Endothelial cell of umbilical vein (primary cell): ENCODE measurements around the gene SPAG16. TPM values are rescaled to one million over a fixed set of nuclear protein-coding genes. Genes with fewer than 3 reads are reported as not detected.

Experiments used
- BruUV-seq: library from RNA; stranded (reverse); fragments of 400-500 nt; replicated peaks from 2 replicates; lab custom pipeline; 2021; lab: Mats Ljungman, UMichigan
- CTCF ChIA-PET: fragments of 300-600, 350-600 bp; sonication (Branson Sonifier 250); formaldehyde crosslinking; loops from one replicate; lab custom pipeline; 2021; ENCODE audit warnings: antibody characterized with exemption, inconsistent platforms; lab: Charles Lee
- POLR2A ChIA-PET: fragments of 300-600, 350-600 bp; sonication (Branson Sonifier 250); formaldehyde crosslinking; loops from one replicate; lab custom pipeline; 2021; ENCODE audit warnings: antibody characterized with exemption, inconsistent platforms; lab: Charles Lee
- DNase-seq: peaks from one replicate; pipeline ENCODE4 v3.0.0-alpha.2; 2011; ENCODE audit warnings: low read depth, low spot score
- FAIRE-seq: peaks from 2 replicates; lab custom pipeline; 2011; peaks lifted over from hg19 to GRCh38; lab: Jason Lieb, UNC
- H2AFZ ChIP-seq: 2 replicates; pipeline ENCODE4 v1.6.0; 2012; ENCODE audit warnings: low read depth, low read length, control low read depth, inconsistent platforms
- H3K27ac ChIP-seq: 2 replicates; pipeline ENCODE4 v1.5.1; 2011; ENCODE audit warnings: low read depth, mild to moderate bottlenecking, control low read depth, low read length, moderate library complexity; ENCODE audit not compliant: insufficient read depth
- H3K27me3 ChIP-seq, 2 experiments: 2 replicates each; pipeline versions ENCODE4 v1.6.0 to v1.6.1; 2011; ENCODE audit warnings: low read length in 2 of 2, mixed read lengths in 1 of 2; ENCODE audit not compliant: control insufficient read depth in 2 of 2, insufficient read depth in 2 of 2
- H3K36me3 ChIP-seq, 2 experiments: 2 replicates in 1 of 2; 3 replicates in 1 of 2; pipeline ENCODE4 v1.5.1; 2011; ENCODE audit warnings: low read length in 2 of 2, mild to moderate bottlenecking in 1 of 2, moderate library complexity in 1 of 2; ENCODE audit not compliant: control insufficient read depth in 2 of 2, insufficient read depth in 2 of 2; ENCODE audit errors: extremely low read depth in 1 of 2
- H3K4me1 ChIP-seq: 3 replicates; pipeline ENCODE4 v1.5.1; 2011; ENCODE audit warnings: mild to moderate bottlenecking, low read length; ENCODE audit not compliant: control insufficient read depth, insufficient read depth; ENCODE audit errors: extremely low read depth
- H3K4me2 ChIP-seq: 2 replicates; pipeline ENCODE4 v1.6.1; 2011; ENCODE audit warnings: low read length, control low read depth, mixed read lengths; ENCODE audit not compliant: insufficient read depth
- H3K4me3 ChIP-seq, 3 experiments: fragments of 200-600 bp in 1 of 3; sonication (generic), shearing (Covaris generic) in 1 of 3; replicated peaks in 1 of 3; 2 replicates each; pipeline ENCODE4 v1.5.1; 2011 to 2016; ENCODE audit warnings: control low read depth in 3 of 3, low read length in 3 of 3, mild to moderate bottlenecking in 2 of 3, inconsistent platforms in 1 of 3, low read depth in 1 of 3, moderate library complexity in 1 of 3; ENCODE audit not compliant: insufficient read depth in 1 of 3
- H3K79me2 ChIP-seq: 2 replicates; pipeline ENCODE4 v1.6.0; 2012; ENCODE audit warnings: low read length, inconsistent platforms; ENCODE audit not compliant: control insufficient read depth, insufficient read depth
- H3K9ac ChIP-seq: replicated peaks from 2 replicates; pipeline ENCODE3; 2011; ENCODE audit warnings: low read length, control low read depth; ENCODE audit not compliant: insufficient read depth; ENCODE audit errors: extremely low read depth
- H3K9me1 ChIP-seq: replicated peaks from 3 replicates; pipeline ENCODE4 v1.6.0; 2011; ENCODE audit warnings: mild to moderate bottlenecking, low read length; ENCODE audit not compliant: control insufficient read depth, insufficient read depth; ENCODE audit errors: extremely low read depth
- H3K9me3 ChIP-seq: replicated peaks from 2 replicates; pipeline ENCODE4 v1.5.1; 2012; ENCODE audit warnings: low read length, inconsistent platforms; ENCODE audit not compliant: control insufficient read depth, insufficient read depth
- H4K20me1 ChIP-seq: replicated peaks from 2 replicates; pipeline ENCODE3; 2011; ENCODE audit warnings: mild to moderate bottlenecking, low read length; ENCODE audit not compliant: control insufficient read depth, insufficient read depth; ENCODE audit errors: extremely low read depth
- EZH2 ChIP-seq: IDR thresholded peaks from 2 replicates; pipeline ENCODE4 v1.6.1; 2012; ENCODE audit warnings: borderline replicate concordance, low read depth, mild to moderate bottlenecking, moderate library complexity, low read length, inconsistent platforms; ENCODE audit not compliant: severe bottlenecking
- FOS ChIP-seq: IDR thresholded peaks from 2 replicates; pipeline ENCODE4 v1.6.1; 2011; ENCODE audit warnings: mild to moderate bottlenecking, low read length, moderate library complexity, borderline replicate concordance; ENCODE audit not compliant: insufficient read depth
- GATA2 ChIP-seq: IDR thresholded peaks from 2 replicates; pipeline ENCODE4 v1.7.0; 2011; ENCODE audit warnings: low read depth, mild to moderate bottlenecking, moderate library complexity, mixed read lengths, low read length; ENCODE audit not compliant: insufficient read length, insufficient read depth
- JUN ChIP-seq: IDR thresholded peaks from 2 replicates; pipeline ENCODE4 v1.6.1; 2011; ENCODE audit warnings: borderline replicate concordance, low read depth; ENCODE audit not compliant: insufficient read length, insufficient read depth
- MAX ChIP-seq: IDR thresholded peaks from 2 replicates; pipeline ENCODE4 v1.6.1; 2011; ENCODE audit not compliant: insufficient read depth, insufficient read length
- MYC ChIP-seq: IDR thresholded peaks from one replicate; pipeline ENCODE4 v1.6.1; 2011; ENCODE audit warnings: mild to moderate bottlenecking, low read depth, low read length
- POLR2A ChIP-seq: IDR thresholded peaks from 2 replicates; pipeline ENCODE4 v1.6.1; 2012; ENCODE audit warnings: low read depth, mild to moderate bottlenecking, control low read depth, low read length
- POLR2AphosphoS5 ChIP-seq: IDR thresholded peaks from 2 replicates; pipeline ENCODE4 v1.6.1; 2012; ENCODE audit warnings: low read depth, mild to moderate bottlenecking, control low read depth, low read length, moderate library complexity; ENCODE audit not compliant: insufficient read depth
- dilution Hi-C: fragments of 300-500 bp; cut with MboI; formaldehyde crosslinking; loops from one replicate; pipeline ENCODE4 v1.15.0; 2019; ENCODE audit warnings: low sequenced_read_pairs; ENCODE audit not compliant: extremely low pct_ligation_motif_present
- intact Hi-C: fragments of 100-400 bp; cut with micrococcal nuclease; formaldehyde crosslinking; loops from one replicate; pipeline ENCODE4 v1.10.0; 2022
- polyA plus RNA-seq, 4 experiments: library from polyadenylated mRNA; depleted of rRNA in 3 of 4; stranded (reverse) in 3 of 4; unstranded in 1 of 4; fragments of >200 nt; gene quantifications; 2 replicates each; pipeline versions ENCODE4 v1.2.1 to v1.2.3, GENCODE V29; 2011 to 2012; ENCODE audit warnings: missing spikeins in 1 of 4
- total RNA-seq: library from RNA; stranded (reverse); gene quantifications from 2 replicates; pipeline ENCODE4 v1.2.3, GENCODE V29; 2021
- TF ChIP-seq, protein P1 (sequence below), 2 donors: IDR thresholded peaks; 1 replicate in 1 of 2; 2 replicates in 1 of 2; pipeline ENCODE4 v1.5.1; 2011; ENCODE audit warnings: low read length in 2 of 2, mild to moderate bottlenecking in 2 of 2, moderate library complexity in 2 of 2, control low read depth in 1 of 2, inconsistent platforms in 1 of 2, low read depth in 1 of 2; ENCODE audit not compliant: insufficient read depth in 1 of 2; ENCODE audit errors: extremely low read depth in 1 of 2

Gene SPAG16
- total and polyA plus RNA-seq, 2 donors (not counting 3 experiments of a cell fraction or from before 2014, with no cell fraction given): 4.0 to 7.7 TPM

GRCh38 chr2:214075456-214075855 lies 791.2 kb downstream of the SPAG16 start:
- dilution Hi-C loops: no loop called here
- Histone ChIP-seq H4K20me1 (no peaks in the 10 kb centered on the region), H3K4me3 (no peak overlapping the region), H3K27ac (no peak overlapping the region), H3K9me1 (no peaks in the 10 kb centered on the region), H3K4me1 (no peaks in the 10 kb centered on the region), H3K4me2 (no peak overlapping the region), H3K79me2 (no peaks in the 10 kb centered on the region), H3K9me3 (no peaks in the 10 kb centered on the region), H3K36me3 (no peaks in the 10 kb centered on the region), H3K9ac (no peak overlapping the region), H3K27me3 (no peaks in the 10 kb centered on the region), H2AFZ (no peak overlapping the region)
- DNase-seq (no peak), FAIRE-seq (no peak)
- TF ChIP-seq, protein P1, sequence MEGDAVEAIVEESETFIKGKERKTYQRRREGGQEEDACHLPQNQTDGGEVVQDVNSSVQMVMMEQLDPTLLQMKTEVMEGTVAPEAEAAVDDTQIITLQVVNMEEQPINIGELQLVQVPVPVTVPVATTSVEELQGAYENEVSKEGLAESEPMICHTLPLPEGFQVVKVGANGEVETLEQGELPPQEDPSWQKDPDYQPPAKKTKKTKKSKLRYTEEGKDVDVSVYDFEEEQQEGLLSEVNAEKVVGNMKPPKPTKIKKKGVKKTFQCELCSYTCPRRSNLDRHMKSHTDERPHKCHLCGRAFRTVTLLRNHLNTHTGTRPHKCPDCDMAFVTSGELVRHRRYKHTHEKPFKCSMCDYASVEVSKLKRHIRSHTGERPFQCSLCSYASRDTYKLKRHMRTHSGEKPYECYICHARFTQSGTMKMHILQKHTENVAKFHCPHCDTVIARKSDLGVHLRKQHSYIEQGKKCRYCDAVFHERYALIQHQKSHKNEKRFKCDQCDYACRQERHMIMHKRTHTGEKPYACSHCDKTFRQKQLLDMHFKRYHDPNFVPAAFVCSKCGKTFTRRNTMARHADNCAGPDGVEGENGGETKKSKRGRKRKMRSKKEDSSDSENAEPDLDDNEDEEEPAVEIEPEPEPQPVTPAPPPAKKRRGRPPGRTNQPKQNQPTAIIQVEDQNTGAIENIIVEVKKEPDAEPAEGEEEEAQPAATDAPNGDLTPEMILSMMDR (IDR thresholded peaks at IDR 0.05; ENCODE audit: extremely low read depth in 1 of 2, insufficient read depth in 1 of 2, low read depth in 1 of 2, low read length in 2 of 2): no peak
- no peak for TF ChIP-seq MAX
- TF ChIP-seq JUN: no peak
- no peak for TF ChIP-seq FOS
- no peak for TF ChIP-seq POLR2AphosphoS5
- ChIA-PET CTCF (no interaction called here), POLR2A (no interaction called here)
- intact Hi-C loops: no loop called here
- no TSS peak for BruUV-seq

- Histone ChIP-seq H3K27ac (no peak overlapping the region), H3K4me1 (no peaks in the 10 kb centered on the region), H3K9ac (no peak overlapping the region), H3K36me3 (no peaks in the 10 kb centered on the region), H3K27me3 (no peaks in the 10 kb centered on the region), H3K4me2 (no peak overlapping the region), H3K9me3 (no peaks in the 10 kb centered on the region), H2AFZ (no peak overlapping the region), H3K4me3 (no peak overlapping the region), H4K20me1 (no peaks in the 10 kb centered on the region), H3K79me2 (no peaks in the 10 kb centered on the region), H3K9me1 (no peaks in the 10 kb centered on the region)
- DNase-seq (no peak), FAIRE-seq (no peak)
- ChIA-PET CTCF (no interaction called here), POLR2A (no interaction called here)
- BruUV-seq: no TSS peak
- intact Hi-C loops: no loop called here
- TF ChIP-seq MAX: no peak
- TF ChIP-seq GATA2: no peak
- TF ChIP-seq FOS: no peak
- TF ChIP-seq POLR2AphosphoS5: no peak
- TF ChIP-seq, protein P1 (IDR thresholded peaks at IDR 0.05; ENCODE audit: extremely low read depth in 1 of 2, insufficient read depth in 1 of 2, low read depth in 1 of 2, low read length in 2 of 2): no peak
- TF ChIP-seq POLR2A: no peak
- TF ChIP-seq JUN: no peak
- TF ChIP-seq MYC: no peak
- TF ChIP-seq EZH2: no peak
- dilution Hi-C loops: no loop called here
These were observed 792.3 kb downstream of the SPAG16 start for GRCh38 chr2:214076527-214076926.
